ENCODE results near the gene SNX25.

Gene SNX25

GRCh38 chr4:185383451-185383850, 174.1 kb downstream of the SNX25 start:
- DNase-seq: no peak

GRCh38 chr4:185384061-185384460, 174.7 kb downstream of the SNX25 start:
- no peak for DNase-seq

DNA sequence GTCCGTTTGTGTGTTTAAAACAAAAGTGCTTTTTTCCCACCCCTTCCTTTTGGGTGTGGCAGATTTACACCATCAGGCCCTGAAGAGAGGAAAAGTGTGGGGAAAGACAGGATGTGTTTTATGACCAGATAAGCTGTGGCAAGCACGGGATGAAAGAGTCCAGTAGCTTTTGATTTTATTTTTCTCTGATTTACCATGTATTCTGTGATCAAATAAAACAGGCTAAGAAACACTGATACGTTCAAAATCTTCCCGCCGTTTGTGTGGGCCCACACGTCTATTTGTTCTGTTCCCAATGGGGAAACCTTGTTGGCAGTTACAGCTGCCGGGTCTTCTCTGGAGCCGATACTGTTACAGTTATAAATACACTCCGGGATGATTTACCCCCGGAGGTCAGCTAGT, 175.5 kb downstream of the SNX25 start:
- DNase-seq: peak; percentile 53

- DNase-seq: no peak
Measured at GRCh38 chr4:185387957-185388356, 178.6 kb downstream of the SNX25 start.

DNA sequence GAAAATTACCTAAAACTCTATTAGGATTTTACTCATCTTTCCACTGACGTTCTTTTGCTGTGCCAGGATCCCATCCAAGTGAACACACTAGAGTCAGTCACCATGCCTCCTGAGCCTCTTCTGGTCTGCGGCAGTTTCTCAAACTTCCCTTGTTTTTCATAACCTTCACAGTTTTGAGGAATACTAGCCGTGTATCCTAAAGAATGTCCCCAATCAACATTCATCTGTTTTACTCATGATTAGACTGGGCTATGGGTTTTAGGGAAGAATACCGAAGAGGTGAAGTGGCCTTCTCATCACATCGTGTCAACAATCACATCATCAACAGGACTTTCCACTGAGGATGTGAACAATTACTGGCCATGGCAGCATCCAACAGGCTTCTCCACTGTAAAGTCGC, 181.5 kb downstream of the SNX25 start:
- DNase-seq: no peak

DNA sequence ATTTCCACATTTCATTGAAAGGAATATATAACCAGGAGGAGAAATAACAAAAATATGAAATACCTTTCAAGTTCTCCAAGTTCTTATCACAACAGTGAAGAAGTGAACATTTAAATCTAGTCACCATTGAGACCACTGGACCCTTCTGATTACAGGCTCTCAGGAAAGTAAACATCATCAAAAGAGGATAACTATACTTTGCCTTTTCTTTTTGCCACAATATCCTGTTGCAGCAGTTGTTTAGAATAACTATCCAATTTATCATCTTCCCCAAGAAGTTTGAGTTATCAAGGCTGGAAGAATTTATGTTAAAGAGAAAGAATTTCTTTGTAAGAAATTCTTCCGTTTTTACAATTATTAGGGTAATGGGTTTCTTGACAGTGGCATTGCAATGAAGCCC, 182.8 kb downstream of the SNX25 start:
- no peak for DNase-seq

DNA sequence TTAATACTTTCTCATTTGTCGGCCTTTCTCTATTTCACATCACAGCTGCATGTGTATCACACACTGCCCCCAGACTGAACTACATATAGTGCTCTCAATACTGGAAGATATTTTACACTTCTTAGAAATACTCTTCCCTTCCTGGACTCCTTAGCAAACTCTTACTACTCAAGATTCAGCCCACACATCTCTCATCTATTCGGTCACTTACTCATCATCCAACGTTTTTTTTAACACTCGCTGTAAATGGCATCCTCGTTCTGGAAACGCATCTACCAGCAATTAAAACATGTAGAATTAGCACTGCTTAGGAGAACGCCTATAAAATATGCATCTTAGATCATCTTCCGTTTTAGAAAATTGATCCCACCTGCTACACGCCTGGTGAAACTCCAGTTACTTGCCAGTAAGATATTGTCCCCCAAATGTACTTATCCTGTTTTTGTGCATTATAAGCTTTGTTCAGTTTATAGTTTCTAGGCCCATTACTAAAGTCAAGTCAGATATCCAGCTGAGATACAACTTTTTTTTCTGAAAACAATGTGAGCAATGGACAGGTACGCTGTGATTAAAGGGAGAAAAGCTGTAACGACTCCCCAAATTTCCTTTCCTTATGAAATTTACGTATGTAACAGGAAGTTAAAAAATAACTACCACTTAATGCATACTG, 185.3 kb downstream of the SNX25 start:
- peak; percentile 34 for DNase-seq

GRCh38 chr4:185395238-185395955, 186.0 kb downstream of the SNX25 start, which contains the start of gene LRP2BP:
Gene LRP2BP (minus strand): TSS chr4:185395924. CDS start chr4:185378186, 17,738 bp downstream.
- DNase-seq: peak; percentile 43

DNA sequence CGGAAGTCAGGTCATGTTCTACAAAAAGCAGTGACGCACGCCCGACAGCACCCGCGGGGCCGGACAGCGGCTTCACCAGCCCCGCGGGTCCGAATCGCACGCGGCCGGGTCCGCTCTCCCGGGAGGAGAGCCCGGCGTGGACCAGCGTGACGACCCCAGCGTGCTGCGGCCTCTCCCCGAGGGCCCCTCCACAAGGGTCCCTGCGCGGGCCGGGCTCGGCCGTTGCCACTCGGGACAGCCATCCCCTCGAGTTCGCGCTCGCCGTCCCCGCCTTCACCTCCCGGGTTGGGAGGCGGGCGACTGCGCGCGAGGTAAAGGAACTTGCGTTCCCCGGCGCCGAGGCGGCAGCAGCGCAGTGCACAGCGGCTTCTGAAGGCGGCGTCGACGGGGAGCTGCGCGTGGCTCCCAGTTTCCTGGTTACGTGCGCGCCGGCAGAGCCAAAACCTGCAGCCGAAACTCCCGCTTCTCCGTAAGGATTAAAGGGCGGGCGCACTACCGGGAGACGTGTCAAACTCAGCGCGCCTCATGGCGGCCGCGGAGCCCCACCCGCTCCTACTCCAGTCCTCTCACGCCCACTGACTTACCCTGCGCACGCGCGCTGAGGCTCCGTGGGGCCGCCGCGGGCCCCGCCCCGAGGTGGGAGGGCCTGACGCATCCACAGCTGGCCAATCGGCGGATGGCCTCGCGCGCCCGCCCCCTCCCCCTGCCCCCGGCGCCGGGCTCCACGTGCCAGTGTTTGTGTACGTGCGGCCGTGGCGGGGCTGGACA, 186.7 kb downstream of the SNX25 start:
- DNase-seq: peak; percentile 97

- no peak for DNase-seq
Measured at GRCh38 chr4:185396724-185397385, 187.5 kb downstream of the SNX25 start, which contains the start of gene ANKRD37. Gene ANKRD37 (plus strand): TSS chr4:185396841. CDS start chr4:185396924, 83 bp downstream.

GRCh38 chr4:185398618-185399017, 189.2 kb downstream of the SNX25 start:
- no peak for DNase-seq

DNA sequence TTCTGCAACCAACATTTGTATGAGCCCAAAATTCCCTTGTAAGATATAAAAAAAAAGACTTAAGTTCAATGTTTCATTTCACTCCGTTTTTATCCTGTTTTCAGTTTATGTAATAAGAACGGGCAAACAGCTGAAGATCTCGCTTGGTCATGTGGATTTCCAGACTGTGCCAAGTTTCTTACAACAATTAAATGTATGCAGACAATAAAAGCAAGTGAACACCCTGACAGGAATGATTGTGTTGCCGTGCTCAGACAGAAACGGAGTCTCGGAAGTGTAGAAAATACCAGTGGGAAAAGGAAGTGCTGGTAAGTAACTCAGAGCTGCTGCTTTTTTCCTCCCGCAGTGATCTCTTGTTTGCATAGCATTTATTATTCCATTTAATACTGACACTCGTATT, 190.1 kb downstream of the SNX25 start:
- no peak for DNase-seq

DNA sequence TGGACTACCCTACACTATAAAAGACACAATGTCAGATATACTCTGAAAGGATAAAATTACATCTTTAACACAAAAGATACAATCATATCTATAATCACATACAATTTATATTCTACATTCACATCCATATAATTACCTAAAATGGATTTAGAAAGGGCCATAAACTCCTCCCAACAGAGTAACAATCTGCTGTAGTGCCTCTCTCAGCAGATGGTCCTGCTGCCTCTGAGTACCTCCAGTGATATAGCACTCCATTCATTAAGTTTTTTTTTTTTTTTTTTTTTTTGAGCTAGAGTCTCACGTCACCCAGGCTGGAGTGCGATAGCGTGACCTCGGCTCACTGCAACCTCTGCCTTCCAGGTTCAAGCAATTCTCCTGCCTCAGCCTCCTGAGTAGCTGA, 194.6 kb downstream of the SNX25 start:
- DNase-seq: no peak

GRCh38 chr4:185405296-185405999, 196.1 kb downstream of the SNX25 start:
- DNase-seq: no peak

- DNase-seq: no peak
Measured at GRCh38 chr4:185408432-185408831, 199.0 kb downstream of the SNX25 start.

DNA sequence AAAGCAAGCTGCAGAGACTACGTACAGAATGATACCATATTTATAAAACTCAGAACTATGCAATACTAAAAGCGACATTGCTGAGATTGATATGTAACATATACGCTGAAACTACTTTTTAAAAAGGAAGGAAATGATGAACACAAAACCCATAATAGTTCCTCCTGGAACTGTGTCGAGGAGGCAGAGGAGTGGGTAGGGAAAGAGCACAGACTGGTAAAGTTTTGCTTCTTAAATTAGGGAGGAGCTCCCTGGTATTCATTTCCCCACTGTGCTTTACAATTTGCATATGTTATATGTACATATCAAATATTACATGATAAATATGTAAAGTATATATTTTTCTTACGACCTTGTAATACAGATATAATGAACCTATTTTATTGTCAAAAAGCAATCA, 202.5 kb downstream of the SNX25 start:
- DNase-seq: no peak

- DNase-seq: no peak
Measured at GRCh38 chr4:185412412-185412811, 203.0 kb downstream of the SNX25 start.

Data from hematopoietic multipotent progenitor cell treated with erythropoietin and hydrocortisone succinate and interleukin-3 and kit ligand, for 8 days (in vitro differentiated cells).